ENCODE results near the gene DPF1.

GRCh38 chr19:38184815-38185214, 39.2 kb downstream of the DPF1 start:
- TF ChIP-seq CTCF (IDR thresholded peaks at IDR 0.05), result no peak
- no peak for TF ChIP-seq POLR2A (IDR thresholded peaks at IDR 0.05)

Data from body of pancreas (tissue), 4 donors.